ENCODE measurements around the gene PLEKHN1.

The PLEKHN1 gene

DNA sequence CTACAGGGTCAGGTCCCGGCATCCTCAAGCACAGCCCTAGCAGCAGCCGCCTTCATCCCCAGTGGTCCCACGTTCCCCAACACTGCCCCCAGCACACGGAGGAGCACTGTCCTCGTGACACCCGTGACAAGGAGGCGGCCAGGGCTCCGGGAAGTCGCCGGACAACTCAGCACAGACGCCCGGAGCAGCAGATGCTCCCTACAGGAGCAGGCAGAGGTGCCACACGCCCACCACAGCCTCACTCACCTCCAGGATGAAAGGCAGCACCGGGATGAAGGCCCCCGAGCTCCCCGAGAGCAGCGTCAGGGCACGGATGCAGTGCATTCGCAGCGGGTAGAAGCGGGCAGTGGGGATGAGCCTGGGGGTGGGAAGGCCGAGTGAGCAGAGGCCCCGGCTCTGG is 15.4 kb upstream of the PLEKHN1 start:
- no peaks in the 10 kb centered on the region for H3K27me3 ChIP-seq (ENCODE audit: low read length)
- no peaks in the 10 kb centered on the region for H3K9me3 ChIP-seq (ENCODE audit: insufficient read depth, low read length)
- H3K36me3 ChIP-seq (ENCODE audit: low read length), result no peaks in the 10 kb centered on the region; the same call in 1 of the 2 replicates
- no peak overlapping the region for H3K4me3 ChIP-seq (ENCODE audit: insufficient read depth, low read length, poor library complexity, severe bottlenecking)
- H3K4me2 ChIP-seq (ENCODE audit: low read depth, low read length, poor library complexity, severe bottlenecking), result no peak overlapping the region
- no peak overlapping the region for H2AFZ ChIP-seq (ENCODE audit: low read depth, low read length, severe bottlenecking)
- no peak overlapping the region for H3K9ac ChIP-seq (ENCODE audit: low read length)
- H3K9me2 ChIP-seq (replicated peaks; ENCODE audit: insufficient read depth, low read length), result no peaks in the 10 kb centered on the region
- TF ChIP-seq CTCF (IDR thresholded peaks at IDR 0.05; ENCODE audit: insufficient read depth, low read length, poor library complexity, severe bottlenecking) (no peak), EZH2phosphoT487 (conservative IDR thresholded peaks at IDR 0.05; ENCODE audit: low read length) (no peak)
- H3F3A ChIP-seq (ENCODE audit: insufficient read depth), result no peaks in the 10 kb centered on the region
- H3K79me2 ChIP-seq (ENCODE audit: insufficient read depth, low read length), result no peaks in the 10 kb centered on the region
- no peak overlapping the region for H3K27ac ChIP-seq (ENCODE audit: low read depth, low read length)
- H4K20me1 ChIP-seq (ENCODE audit: low read depth, low read length), result no peaks in the 10 kb centered on the region

GRCh38 chr1:951364-951763 is 14.9 kb upstream of the PLEKHN1 start:
- Histone ChIP-seq H3K36me3 (ENCODE audit: low read length) (no peaks in the 10 kb centered on the region; the same call in 1 of the 2 replicates), H3K9ac (ENCODE audit: low read length) (no peak overlapping the region), H3K9me3 (ENCODE audit: insufficient read depth, low read length) (no peaks in the 10 kb centered on the region), H3K4me3 (ENCODE audit: insufficient read depth, low read length, poor library complexity, severe bottlenecking) (no peak overlapping the region), H2AFZ (ENCODE audit: low read depth, low read length, severe bottlenecking) (no peak overlapping the region), H3F3A (ENCODE audit: insufficient read depth) (no peaks in the 10 kb centered on the region), H4K20me1 (ENCODE audit: low read depth, low read length) (no peaks in the 10 kb centered on the region), H3K4me2 (ENCODE audit: low read depth, low read length, poor library complexity, severe bottlenecking) (no peak overlapping the region), H3K79me2 (ENCODE audit: insufficient read depth, low read length) (no peaks in the 10 kb centered on the region), H3K9me2 (replicated peaks; ENCODE audit: insufficient read depth, low read length) (no peaks in the 10 kb centered on the region), H3K27me3 (ENCODE audit: low read length) (no peaks in the 10 kb centered on the region), H3K27ac (ENCODE audit: low read depth, low read length) (no peak overlapping the region)
- TF ChIP-seq CTCF (IDR thresholded peaks at IDR 0.05; ENCODE audit: insufficient read depth, low read length, poor library complexity, severe bottlenecking), result no peak
- TF ChIP-seq EZH2phosphoT487 (conservative IDR thresholded peaks at IDR 0.05; ENCODE audit: low read length), result no peak

GRCh38 chr1:952201-952600 is 14.1 kb upstream of the PLEKHN1 start:
- TF ChIP-seq CTCF (IDR thresholded peaks at IDR 0.05; ENCODE audit: insufficient read depth, low read length, poor library complexity, severe bottlenecking) (no peak), EZH2phosphoT487 (conservative IDR thresholded peaks at IDR 0.05; ENCODE audit: low read length) (no peak)
- H3K4me2 ChIP-seq (ENCODE audit: low read depth, low read length, poor library complexity, severe bottlenecking), result no peak overlapping the region
- peaks cover under 1% of the 10 kb centered on the region; the same call in 1 of the 2 replicates for H3K79me2 ChIP-seq (ENCODE audit: insufficient read depth, low read length)
- H3K4me3 ChIP-seq (ENCODE audit: insufficient read depth, low read length, poor library complexity, severe bottlenecking), result no peak overlapping the region
- no peak overlapping the region for H3K27ac ChIP-seq (ENCODE audit: low read depth, low read length)
- no peaks in the 10 kb centered on the region for H4K20me1 ChIP-seq (ENCODE audit: low read depth, low read length)
- H3K9ac ChIP-seq (ENCODE audit: low read length), result no peak overlapping the region
- H3F3A ChIP-seq (ENCODE audit: insufficient read depth), result no peaks in the 10 kb centered on the region
- no peak overlapping the region for H2AFZ ChIP-seq (ENCODE audit: low read depth, low read length, severe bottlenecking)
- no peaks in the 10 kb centered on the region; the same call in 1 of the 2 replicates for H3K36me3 ChIP-seq (ENCODE audit: low read length)
- H3K9me3 ChIP-seq (ENCODE audit: insufficient read depth, low read length), result no peaks in the 10 kb centered on the region
- no peaks in the 10 kb centered on the region for H3K27me3 ChIP-seq (ENCODE audit: low read length)
- no peaks in the 10 kb centered on the region for H3K9me2 ChIP-seq (replicated peaks; ENCODE audit: insufficient read depth, low read length)

Data from SU-DHL-6 (cell line).